Measurements from ENCODE around the gene ARHGAP10. TPM values are rescaled to one million over a fixed set of nuclear protein-coding genes. Genes with fewer than 3 reads are reported as not detected.

Gene ARHGAP10
- total RNA-seq, 1 experiment from 2014 or later, result 9.0 TPM

GRCh38 chr4:147913137-147913536 is 181.2 kb downstream of the ARHGAP10 start:
- ATAC-seq (no peak), DNase-seq (no peak)
- Histone ChIP-seq H3K27me3 (ENCODE audit: low read length) (no peaks in the 10 kb centered on the region), H3K4me2 (ENCODE audit: low read length) (no peak overlapping the region), H3F3A (ENCODE audit: low read length, unreplicated experiment) (no peaks in the 10 kb centered on the region), H3K9ac (ENCODE audit: low read length) (no peak overlapping the region), H3K9me3 (ENCODE audit: low read length) (no peaks in the 10 kb centered on the region), H3K4me1 (ENCODE audit: insufficient read depth, low read length) (peaks cover 13% of the 10 kb centered on the region), H2AFZ (ENCODE audit: low read length) (no peak overlapping the region), H3K36me3 (ENCODE audit: low read depth, low read length) (no peaks in the 10 kb centered on the region), H3K4me3 (ENCODE audit: low read length) (no peak overlapping the region), H3K9me2 (replicated peaks; ENCODE audit: low read length) (no peaks in the 10 kb centered on the region), H3K27ac (ENCODE audit: low read length) (no peak overlapping the region), H3K79me2 (ENCODE audit: low read length) (no peaks in the 10 kb centered on the region), H4K20me1 (ENCODE audit: low read length) (no peaks in the 10 kb centered on the region)
- TF ChIP-seq EZH2phosphoT487 (IDR thresholded peaks at IDR 0.05; ENCODE audit: borderline replicate concordance, low read length), result no peak
- TF ChIP-seq, protein P1, sequence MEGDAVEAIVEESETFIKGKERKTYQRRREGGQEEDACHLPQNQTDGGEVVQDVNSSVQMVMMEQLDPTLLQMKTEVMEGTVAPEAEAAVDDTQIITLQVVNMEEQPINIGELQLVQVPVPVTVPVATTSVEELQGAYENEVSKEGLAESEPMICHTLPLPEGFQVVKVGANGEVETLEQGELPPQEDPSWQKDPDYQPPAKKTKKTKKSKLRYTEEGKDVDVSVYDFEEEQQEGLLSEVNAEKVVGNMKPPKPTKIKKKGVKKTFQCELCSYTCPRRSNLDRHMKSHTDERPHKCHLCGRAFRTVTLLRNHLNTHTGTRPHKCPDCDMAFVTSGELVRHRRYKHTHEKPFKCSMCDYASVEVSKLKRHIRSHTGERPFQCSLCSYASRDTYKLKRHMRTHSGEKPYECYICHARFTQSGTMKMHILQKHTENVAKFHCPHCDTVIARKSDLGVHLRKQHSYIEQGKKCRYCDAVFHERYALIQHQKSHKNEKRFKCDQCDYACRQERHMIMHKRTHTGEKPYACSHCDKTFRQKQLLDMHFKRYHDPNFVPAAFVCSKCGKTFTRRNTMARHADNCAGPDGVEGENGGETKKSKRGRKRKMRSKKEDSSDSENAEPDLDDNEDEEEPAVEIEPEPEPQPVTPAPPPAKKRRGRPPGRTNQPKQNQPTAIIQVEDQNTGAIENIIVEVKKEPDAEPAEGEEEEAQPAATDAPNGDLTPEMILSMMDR (conservative IDR thresholded peaks at IDR 0.05; ENCODE audit: low read depth, low read length), result no peak
- TF ChIP-seq EZH2 (IDR thresholded peaks at IDR 0.05; ENCODE audit: low read length, unreplicated experiment), result no peak
- CTCF ChIA-PET, result no interaction called here
- POLR2A ChIA-PET (ENCODE audit: unreplicated experiment), result no interaction called here
- no TSS peak for BruUV-seq (replicated peaks)
- intact Hi-C loops (cut with micrococcal nuclease), result no loop called here

DNA sequence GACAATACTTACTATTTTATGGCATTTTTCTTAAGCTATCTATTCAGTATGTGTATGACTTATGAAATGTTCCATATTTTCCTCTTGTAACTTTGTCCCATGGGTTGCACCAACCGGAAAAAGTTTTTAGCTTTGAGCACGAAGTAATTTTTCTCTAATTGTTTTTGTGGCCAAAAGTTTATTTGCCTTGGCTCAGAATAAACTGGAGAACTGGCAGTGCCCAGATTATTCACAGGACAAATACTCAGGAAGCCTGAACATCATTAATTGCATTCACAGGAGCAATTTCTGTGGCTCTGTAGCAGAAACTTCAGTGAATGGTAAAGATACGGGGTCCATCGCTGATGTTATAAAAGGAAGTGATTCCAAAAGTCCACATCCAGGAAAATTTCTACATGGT is 184.5 kb downstream of the ARHGAP10 start:
- no peaks in the 10 kb centered on the region for H3K9me2 ChIP-seq (replicated peaks; ENCODE audit: low read length)
- peak; percentile 62 for DNase-seq
- peak overlapping the region; percentile 61 for H3K27ac ChIP-seq (ENCODE audit: low read length)
- H3K36me3 ChIP-seq (ENCODE audit: low read depth, low read length), result no peaks in the 10 kb centered on the region
- H4K20me1 ChIP-seq (ENCODE audit: low read length), result no peaks in the 10 kb centered on the region
- no peak overlapping the region for H2AFZ ChIP-seq (ENCODE audit: low read length)
- no peak for TF ChIP-seq EZH2 (IDR thresholded peaks at IDR 0.05; ENCODE audit: low read length, unreplicated experiment)
- TF ChIP-seq, protein P1 (conservative IDR thresholded peaks at IDR 0.05; ENCODE audit: low read depth, low read length), result no peak
- H3K9ac ChIP-seq (ENCODE audit: low read length), result no peak overlapping the region
- intact Hi-C loops (cut with micrococcal nuclease), result no loop called here
- H3K79me2 ChIP-seq (ENCODE audit: low read length), result no peaks in the 10 kb centered on the region
- H3K27me3 ChIP-seq (ENCODE audit: low read length), result no peaks in the 10 kb centered on the region
- CTCF ChIA-PET, result interaction anchor here (0.6 to 0.8 kb wide), 2 partner anchors 101 to 1115 kb away, joined by 3 to 4 read pairs; no protein-coding TSS in a partner anchor
- no peaks in the 10 kb centered on the region for H3F3A ChIP-seq (ENCODE audit: low read length, unreplicated experiment)
- no peaks in the 10 kb centered on the region for H3K9me3 ChIP-seq (ENCODE audit: low read length)
- peak; percentile 90 for ATAC-seq
- peak overlapping the region; percentile 12; the same call in 1 of the 2 replicates for H3K4me2 ChIP-seq (ENCODE audit: low read length)
- H3K4me1 ChIP-seq (ENCODE audit: insufficient read depth, low read length), result peaks cover 13% of the 10 kb centered on the region
- BruUV-seq (replicated peaks), result no TSS peak
- no peak overlapping the region for H3K4me3 ChIP-seq (ENCODE audit: low read length)
- POLR2A ChIA-PET (ENCODE audit: unreplicated experiment), result no interaction called here

DNA sequence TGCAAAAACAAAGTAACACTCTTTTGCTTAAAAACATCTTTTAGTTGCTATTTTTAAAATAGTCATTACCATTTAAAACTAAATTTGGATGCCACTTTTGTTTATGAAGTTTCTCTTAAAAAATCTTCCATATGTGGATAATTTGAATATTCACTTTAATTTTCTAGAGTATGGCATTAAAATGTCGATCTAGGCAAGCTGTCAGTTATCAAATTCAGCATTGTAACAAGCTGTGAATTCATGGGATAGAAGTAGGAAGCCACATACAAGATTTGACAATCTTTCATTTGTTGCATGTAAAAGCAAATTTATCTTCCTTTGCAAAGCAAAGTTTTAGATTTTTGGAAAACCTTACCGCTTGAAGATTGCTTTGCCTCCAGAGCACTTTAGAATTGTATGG is 191.5 kb downstream of the ARHGAP10 start:
- no peak overlapping the region for H3K4me3 ChIP-seq (ENCODE audit: low read length)
- H3K27me3 ChIP-seq (ENCODE audit: low read length), result no peaks in the 10 kb centered on the region
- TF ChIP-seq, protein P1 (conservative IDR thresholded peaks at IDR 0.05; ENCODE audit: low read depth, low read length), result no peak
- TF ChIP-seq EZH2 (IDR thresholded peaks at IDR 0.05; ENCODE audit: low read length, unreplicated experiment) (no peak), EZH2phosphoT487 (IDR thresholded peaks at IDR 0.05; ENCODE audit: borderline replicate concordance, low read length) (no peak)
- no peaks in the 10 kb centered on the region for H3K79me2 ChIP-seq (ENCODE audit: low read length)
- no peaks in the 10 kb centered on the region for H3K36me3 ChIP-seq (ENCODE audit: low read depth, low read length)
- no peak overlapping the region for H2AFZ ChIP-seq (ENCODE audit: low read length)
- DNase-seq (no peak), ATAC-seq (no peak)
- BruUV-seq (replicated peaks), result no TSS peak
- ChIA-PET CTCF (no interaction called here), POLR2A (ENCODE audit: unreplicated experiment) (no interaction called here)
- no peaks in the 10 kb centered on the region for H3K9me3 ChIP-seq (ENCODE audit: low read length)
- H3F3A ChIP-seq (ENCODE audit: low read length, unreplicated experiment), result no peaks in the 10 kb centered on the region
- no peak overlapping the region for H3K4me2 ChIP-seq (ENCODE audit: low read length)
- no peak overlapping the region for H3K9ac ChIP-seq (ENCODE audit: low read length)
- peaks cover 15% of the 10 kb centered on the region for H3K4me1 ChIP-seq (ENCODE audit: insufficient read depth, low read length)
- no peaks in the 10 kb centered on the region for H3K9me2 ChIP-seq (replicated peaks; ENCODE audit: low read length)
- intact Hi-C loops (cut with micrococcal nuclease), result loop anchor here (10.0 kb wide), 1 partner anchor 251 kb away; no protein-coding TSS in a partner anchor
- H3K27ac ChIP-seq (ENCODE audit: low read length), result no peak overlapping the region
- no peaks in the 10 kb centered on the region for H4K20me1 ChIP-seq (ENCODE audit: low read length)
